Measurements from ENCODE around the gene GNAI3.

Gene GNAI3

GRCh38 chr1:109661391-109661790 lies 113.0 kb downstream of the GNAI3 start:
- DNase-seq (ENCODE audit: low spot score): no peak

GRCh38 chr1:109664671-109665070 lies 116.3 kb downstream of the GNAI3 start:
- no peak for DNase-seq (ENCODE audit: low spot score)

- no peak for DNase-seq (ENCODE audit: low spot score)
Measured at GRCh38 chr1:109667452-109668122, 119.2 kb downstream of the GNAI3 start, which contains the start of gene GSTM2. Gene GSTM2 (plus strand): TSS chr1:109668057. CDS start chr1:109668116, 59 bp downstream.
